Esophagus squamous epithelium (tissue), 5 donors: ENCODE data around the gene RPL28. TPM values are rescaled to one million over a fixed set of nuclear protein-coding genes. Genes with fewer than 3 reads are reported as not detected.

Experiments used
- DNase-seq: peaks from one replicate; lab custom pipeline; 2025; lab: John Stamatoyannopoulos, UW
- H3K27ac ChIP-seq, 4 donors: fragments of 200-600 bp; sonication (generic); one replicate each; pipeline ENCODE4 v1.5.1; 2016 to 2019; ENCODE audit warnings: mild to moderate bottlenecking in 1 of 4
- H3K27me3 ChIP-seq, 4 donors: fragments of 200-600 bp; sonication (generic); 1 replicate in 3 of 4; 2 replicates in 1 of 4; pipeline versions ENCODE4 v1.5.1 to v1.6.0; 2017 to 2021; ENCODE audit warnings: antibody characterized with exemption in 1 of 4
- H3K36me3 ChIP-seq, 3 donors: fragments of 200-600 bp; sonication (generic); one replicate each; pipeline ENCODE4 v1.5.1; 2016 to 2019
- H3K4me1 ChIP-seq, 3 donors: fragments of 200-600 bp; sonication (generic); one replicate each; pipeline ENCODE4 v1.5.1; 2017 to 2019
- H3K4me3 ChIP-seq, 4 donors: fragments of 200-600 bp; sonication (generic); 1 replicate in 3 of 4; 2 replicates in 1 of 4; pipeline ENCODE4 v1.5.1; 2016 to 2019; ENCODE audit warnings: mild to moderate bottlenecking in 2 of 4, moderate library complexity in 1 of 4
- H3K9me3 ChIP-seq, 3 donors: fragments of 200-600 bp; sonication (generic); one replicate each; pipeline ENCODE4 v1.5.1; 2016 to 2019
- CTCF ChIP-seq, 6 experiments: fragments of 450-650 bp in 4 of 6; fragments of 200-600 bp in 2 of 6; sonication (generic) in 2 of 6; IDR thresholded peaks; one replicate each; pipeline ENCODE4 v1.5.1; 2016 to 2019; ENCODE audit warnings: antibody characterized with exemption in 6 of 6, mild to moderate bottlenecking in 4 of 6, moderate library complexity in 4 of 6
- POLR2A ChIP-seq, 4 donors: fragments of 450-650 bp; IDR thresholded peaks; one replicate each; pipeline ENCODE4 v1.6.1; 2017; ENCODE audit warnings: antibody characterized with exemption in 4 of 4, mild to moderate bottlenecking in 4 of 4, moderate library complexity in 3 of 4
- WGBS, 2 donors: methylation state at CpG; one replicate each; pipeline ENCODE4 v1.1.5; 2018; 5-methylcytosine and 5-hydroxymethylcytosine counted together
- intact Hi-C: fragments of 100-400 bp; cut with DNase I; formaldehyde crosslinking; loops from one replicate; pipeline ENCODE4 v1.15.0; 2022
- total RNA-seq, 4 donors: library from RNA; depleted of rRNA; stranded (reverse); fragments of >200 nt; gene quantifications; one replicate each; pipeline ENCODE4 v1.1.0, GENCODE V29; 2016
- donor health status: DM: yes; HTN: yes; CAD: no.

RPL28 gene
- total RNA-seq, 4 donors from 2014 or later = 395 to 866 (median 753) TPM

- 0 to 35% methylated on average over 4 to 28 of the region's 34 CpGs for WGBS, 2 donors
- Histone ChIP-seq H3K9me3 (no peaks in the 10 kb centered on the region), H3K27ac (peak overlapping the region; percentile 86 to 97 (median 93)), H3K4me1 (peaks cover 34 to 66% (median 49%) of the 10 kb centered on the region in 3 donors), H3K4me3 (peak overlapping the region; percentile 74 to 97 (median 88)), H3K27me3 (no peaks in the 10 kb centered on the region), H3K36me3 (peaks cover 6 to 38% (median 18%) of the 10 kb centered on the region in 3 donors)
- DNase-seq = peak; percentile 78
- intact Hi-C loops = no loop called here
- TF ChIP-seq POLR2A (IDR thresholded peaks at IDR 0.05) = peak in 1 of 4 donors; percentile 50
- TF ChIP-seq CTCF (IDR thresholded peaks at IDR 0.05) = no peak
Measured at GRCh38 chr19:55384920-55385723, 610 bp upstream of the RPL28 start.

GRCh38 chr19:55386493-55386971 is 800 bp downstream of the RPL28 start:
- DNase-seq = no peak

GRCh38 chr19:55387736-55388497 is 2.2 kb downstream of the RPL28 start:
- Histone ChIP-seq H3K4me1 (peaks cover 34 to 85% (median 60%) of the 10 kb centered on the region in 3 donors), H3K27ac (peak overlapping the region in 2 of 4 donors; percentile 94 to 97), H3K4me3 (peak overlapping the region; percentile 74 to 97 (median 88)), H3K27me3 (no peaks in the 10 kb centered on the region), H3K36me3 (peaks cover 6 to 52% (median 22%) of the 10 kb centered on the region in 3 donors), H3K9me3 (no peaks in the 10 kb centered on the region)
- DNase-seq = no peak
- WGBS, 2 donors = 58 to 59% methylated on average over 2 to 8 of the region's 24 CpGs
- intact Hi-C loops = no loop called here
- TF ChIP-seq CTCF (IDR thresholded peaks at IDR 0.05) (no peak), POLR2A (IDR thresholded peaks at IDR 0.05) (no peak)

More at GRCh38 chr19:55386493-55386971, 800 bp downstream of the RPL28 start:
- Histone ChIP-seq H3K4me3 (peak overlapping the region; percentile 74 to 97 (median 88)), H3K27me3 (no peaks in the 10 kb centered on the region), H3K27ac (peak overlapping the region; percentile 86 to 97 (median 93)), H3K36me3 (peaks cover 6 to 52% (median 22%) of the 10 kb centered on the region in 3 donors), H3K9me3 (no peaks in the 10 kb centered on the region), H3K4me1 (peaks cover 34 to 80% (median 62%) of the 10 kb centered on the region in 3 donors)
- intact Hi-C loops = no loop called here
- TF ChIP-seq POLR2A (IDR thresholded peaks at IDR 0.05) = no peak
- TF ChIP-seq CTCF (IDR thresholded peaks at IDR 0.05) = no peak
- WGBS, 2 donors = 0% methylated on average over 2 of the region's 33 CpGs; no CpG with 5 or more reads in 1 of the 2 donors

- no peaks in the 10 kb centered on the region for H3K9me3 ChIP-seq
- H3K27me3 ChIP-seq = no peaks in the 10 kb centered on the region
- intact Hi-C loops = no loop called here
- TF ChIP-seq CTCF (IDR thresholded peaks at IDR 0.05) (no peak), POLR2A (IDR thresholded peaks at IDR 0.05) (no peak)
- peaks cover 6 to 52% (median 22%) of the 10 kb centered on the region in 3 donors for H3K36me3 ChIP-seq
- H3K27ac ChIP-seq = peak overlapping the region in 1 of 4 donors; percentile 34
- 79 to 82% methylated on average over 16 to 20 of the region's 21 CpGs for WGBS, 2 donors
- H3K4me3 ChIP-seq = no peak overlapping the region
- DNase-seq = no peak
- peaks cover 27 to 72% (median 51%) of the 10 kb centered on the region in 3 donors for H3K4me1 ChIP-seq
Measured at GRCh38 chr19:55389386-55390317, 3.9 kb downstream of the RPL28 start.
